NOMO-1 treated with dmso at 0.1 percent for 144 hours (cell line): ENCODE data around the gene BATF3.
"Not testable (repeated sequence)": the region's sequence is repeated elsewhere in the genome, so short reads cannot be mapped to it uniquely, and the experiment has no call there.

ENCODE experiments used
- DNase-seq: peaks from one replicate; lab custom pipeline; 2025; ENCODE audit not compliant: unreplicated experiment; lab: John Stamatoyannopoulos, UW

BATF3 gene

DNA sequence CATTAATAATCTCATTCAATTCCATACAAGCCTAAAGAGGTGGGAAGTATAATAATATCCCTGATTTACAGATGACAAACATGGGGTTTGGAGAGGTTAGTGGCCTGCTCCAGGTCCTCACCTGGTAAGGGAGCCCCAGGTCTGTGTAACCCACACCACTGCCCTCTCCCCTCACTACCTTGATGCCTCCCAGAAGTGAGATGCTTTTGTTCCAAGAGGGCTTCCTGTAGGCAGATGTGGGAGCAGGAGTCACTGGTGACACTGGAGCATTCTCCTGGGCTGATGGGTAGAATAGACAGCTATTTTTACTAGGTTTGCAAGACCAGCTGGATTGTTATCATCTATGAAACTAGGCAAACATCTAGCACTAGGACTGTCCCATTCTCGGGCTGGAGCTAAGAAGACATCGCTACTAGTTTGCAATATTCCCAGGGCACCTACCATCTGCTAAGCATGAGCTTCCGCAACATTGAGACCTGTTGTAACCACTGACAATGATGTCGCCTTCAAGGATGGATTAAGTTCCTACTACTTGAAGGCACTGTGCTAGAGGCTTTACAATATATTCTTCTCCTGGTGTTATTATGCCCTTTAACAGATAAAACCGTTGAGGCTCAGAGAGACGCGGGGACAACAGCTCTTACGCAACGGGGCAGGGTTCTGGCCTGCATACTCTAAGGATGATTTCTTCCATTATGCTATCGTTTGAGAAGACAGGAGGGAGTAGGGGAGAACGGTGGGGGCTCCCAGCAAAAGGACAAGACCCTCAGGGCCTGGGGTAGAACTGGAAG is 35.0 kb downstream of the BATF3 start:
- DNase-seq = no peak

DNA sequence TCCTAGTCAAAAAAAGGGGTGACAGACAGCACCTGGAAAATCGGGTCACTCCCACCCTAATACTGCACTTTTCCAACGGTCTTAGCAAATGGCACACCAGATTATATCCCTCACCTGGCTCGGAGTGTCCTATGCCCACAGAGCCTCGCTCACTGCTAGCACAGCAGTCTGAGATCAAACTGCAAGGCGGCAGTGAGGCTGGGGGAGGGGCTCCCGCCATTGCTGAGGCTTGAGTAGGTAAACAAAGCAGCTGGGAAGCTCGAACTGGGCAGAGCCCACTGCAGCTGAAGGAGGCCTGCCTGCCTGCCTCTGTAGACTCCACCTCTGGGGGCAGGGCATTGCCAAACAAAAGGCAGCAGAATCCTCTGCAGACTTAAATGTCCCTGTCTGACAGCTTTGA is 41.4 kb downstream of the BATF3 start:
- not testable (repeated sequence) for DNase-seq

DNA sequence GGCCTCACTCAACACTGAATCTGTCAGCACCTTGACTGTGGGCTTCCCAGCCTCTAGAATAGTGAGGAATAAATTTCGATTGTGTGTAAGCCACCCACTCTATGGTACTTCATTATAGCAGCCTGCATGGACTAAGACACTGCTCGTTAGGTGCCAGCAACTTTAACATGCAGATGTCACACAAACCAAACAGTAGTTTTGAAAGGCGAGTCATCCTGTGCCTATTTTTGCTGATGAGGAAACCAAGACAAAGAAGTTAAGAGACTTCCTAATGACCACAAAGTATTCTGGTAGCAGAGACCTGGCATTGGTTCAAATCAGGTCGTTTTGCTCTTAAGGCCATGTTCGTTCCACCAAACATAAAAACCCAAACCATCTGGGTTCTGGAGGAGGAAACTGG is 42.9 kb downstream of the BATF3 start:
- no peak for DNase-seq

DNA sequence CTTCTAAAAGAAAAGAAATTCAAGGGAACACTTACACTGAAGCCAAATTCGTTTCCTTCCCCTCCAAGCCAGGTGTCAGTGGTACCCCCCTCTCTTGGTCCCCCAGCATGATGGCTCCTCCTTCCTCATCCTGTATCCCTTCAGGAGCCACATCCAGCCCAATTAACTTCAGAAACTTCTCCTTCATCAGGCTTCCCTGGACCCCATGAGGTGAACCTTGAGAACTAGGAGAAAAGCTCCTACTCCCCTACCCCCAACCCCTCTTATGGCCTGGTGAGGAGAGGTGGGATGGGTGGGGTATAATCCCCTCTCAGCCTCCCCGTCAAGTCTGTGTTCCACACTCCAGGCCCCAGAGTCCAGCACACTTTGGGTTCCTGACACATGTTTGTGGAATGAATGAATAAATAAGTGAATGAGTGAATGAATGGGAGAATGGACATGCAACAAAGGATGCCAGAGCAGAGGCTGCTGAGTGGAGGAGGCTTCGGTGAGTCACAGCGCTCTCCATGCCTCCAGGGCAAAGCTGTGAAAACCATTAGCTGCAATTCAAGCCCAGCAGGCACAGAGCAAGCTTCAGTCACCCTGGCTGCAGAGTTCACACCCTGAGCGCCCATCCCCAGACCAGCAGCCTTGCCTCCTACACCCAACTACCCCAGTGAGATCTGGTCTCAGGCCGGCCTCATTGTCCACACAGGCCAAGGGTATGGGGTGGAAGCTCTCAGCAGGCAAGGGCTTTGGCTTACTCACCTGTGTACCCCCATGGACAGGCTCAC is 43.8 kb downstream of the BATF3 start:
- DNase-seq = no peak

DNA sequence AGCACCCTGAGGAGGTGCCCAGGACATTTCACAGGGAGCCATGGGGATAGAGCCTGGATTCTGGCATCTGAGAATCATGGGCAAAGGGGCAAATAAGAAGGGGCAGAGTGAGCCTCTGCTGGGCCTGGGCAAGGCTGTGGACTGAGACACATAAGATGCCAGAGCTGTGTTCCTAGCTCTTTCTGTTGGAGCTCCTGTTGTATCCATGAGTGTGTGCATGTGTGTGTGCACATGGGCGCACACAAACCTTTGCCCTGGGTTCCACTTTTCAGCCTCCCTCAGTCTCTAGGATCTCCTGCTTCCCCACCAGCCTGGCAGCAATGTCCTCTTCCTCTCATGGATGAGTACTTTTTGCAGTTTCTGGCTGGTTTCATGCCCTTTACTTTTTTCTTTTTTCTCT is 47.0 kb downstream of the BATF3 start:
- no peak for DNase-seq

DNA sequence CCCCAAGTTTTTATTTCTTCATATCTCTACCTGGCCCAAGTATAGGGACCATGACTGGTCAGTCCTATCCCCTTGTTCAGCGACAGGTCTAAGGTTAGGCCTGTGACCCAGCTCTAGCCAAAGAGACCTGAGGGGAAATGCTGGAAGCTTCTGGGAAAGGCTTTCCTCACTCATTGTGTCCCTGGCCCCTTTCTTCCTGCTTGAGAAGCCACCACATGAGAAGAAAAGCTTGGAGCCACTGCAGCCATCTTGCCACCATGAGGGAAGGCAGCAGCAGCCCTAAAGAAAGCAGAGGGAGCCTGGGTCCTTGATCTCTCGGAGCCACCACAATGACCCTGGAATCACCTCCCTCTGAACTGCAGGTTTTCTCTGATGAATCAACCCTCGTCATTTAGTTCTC is 47.7 kb downstream of the BATF3 start:
- DNase-seq = no peak

DNA sequence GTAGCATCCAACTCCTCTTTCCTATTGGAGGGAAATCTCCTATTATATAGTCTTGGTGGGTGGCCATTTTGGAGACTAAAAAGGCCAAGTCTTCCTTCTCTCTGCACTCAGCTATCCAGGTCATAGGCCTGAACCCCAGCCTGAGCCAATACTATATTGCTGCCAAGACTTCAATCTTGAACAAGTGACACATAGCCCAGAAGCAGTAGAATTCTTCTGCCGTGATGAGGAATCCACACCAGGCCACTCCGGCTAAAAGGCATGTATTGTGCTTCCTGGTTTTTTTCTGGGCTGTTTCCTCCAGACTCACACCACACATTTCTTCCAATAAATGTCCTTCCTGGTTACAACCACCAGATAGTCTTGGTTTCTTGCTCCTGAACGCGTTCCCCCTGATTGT is 48.1 kb downstream of the BATF3 start:
- DNase-seq = no peak

DNA sequence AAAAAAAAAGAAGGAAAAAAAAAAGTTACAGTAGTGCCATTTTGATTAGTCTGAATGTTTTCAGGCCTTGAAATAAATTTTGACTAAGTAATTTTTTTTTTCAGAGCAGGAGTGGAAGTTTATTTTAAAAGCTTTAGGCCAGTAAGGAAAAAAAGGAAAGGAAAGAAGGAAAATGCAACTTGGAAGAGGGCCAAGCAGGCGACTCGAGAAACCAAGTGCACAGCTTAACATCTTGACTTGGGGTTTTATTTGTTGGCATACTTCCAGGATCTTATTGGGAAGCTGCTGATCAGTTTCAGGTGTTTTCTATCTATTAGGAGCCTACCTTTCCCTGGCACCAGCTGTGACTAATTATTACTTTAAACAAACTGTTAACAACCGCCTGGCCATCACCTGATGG is 49.4 kb downstream of the BATF3 start:
- no peak for DNase-seq

DNA sequence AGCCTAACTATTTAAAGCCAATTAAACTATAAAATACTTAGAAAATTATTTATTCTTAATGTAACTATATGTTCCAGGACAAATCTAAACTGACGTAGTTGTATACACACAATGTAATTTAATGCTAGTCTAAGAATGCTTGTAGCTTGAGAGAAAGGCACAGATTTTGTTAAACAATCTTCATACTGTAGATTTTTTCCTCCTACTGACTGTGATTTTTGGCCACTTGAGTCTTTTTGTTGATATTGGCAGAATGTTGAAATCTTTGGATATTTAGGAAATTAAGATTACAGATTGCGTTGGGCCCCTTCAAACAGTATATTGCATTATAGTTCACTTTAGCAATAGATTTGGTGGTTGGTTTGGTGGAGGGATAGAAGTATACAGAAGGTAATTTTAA is 50.6 kb downstream of the BATF3 start:
- no peak for DNase-seq

DNA sequence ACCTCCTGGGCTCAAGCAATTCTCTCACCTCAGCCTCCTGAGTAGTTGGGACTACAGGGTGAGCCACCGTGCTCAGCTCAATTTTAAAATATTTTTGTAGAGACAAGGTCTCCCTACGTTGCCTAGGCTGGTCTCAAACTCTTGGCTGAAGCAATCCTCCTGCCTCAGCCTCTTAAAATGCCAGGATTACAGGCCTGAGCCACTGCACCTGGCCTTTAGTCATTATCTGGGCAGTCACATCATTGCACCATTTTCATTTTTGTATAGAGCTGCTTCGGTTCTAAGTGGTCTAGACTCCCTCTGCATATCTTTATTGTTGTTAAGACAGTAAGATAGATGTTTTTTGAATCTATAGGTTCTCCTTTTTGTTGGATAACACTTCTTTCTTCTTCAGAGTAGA is 51.2 kb downstream of the BATF3 start:
- DNase-seq = no peak

DNA sequence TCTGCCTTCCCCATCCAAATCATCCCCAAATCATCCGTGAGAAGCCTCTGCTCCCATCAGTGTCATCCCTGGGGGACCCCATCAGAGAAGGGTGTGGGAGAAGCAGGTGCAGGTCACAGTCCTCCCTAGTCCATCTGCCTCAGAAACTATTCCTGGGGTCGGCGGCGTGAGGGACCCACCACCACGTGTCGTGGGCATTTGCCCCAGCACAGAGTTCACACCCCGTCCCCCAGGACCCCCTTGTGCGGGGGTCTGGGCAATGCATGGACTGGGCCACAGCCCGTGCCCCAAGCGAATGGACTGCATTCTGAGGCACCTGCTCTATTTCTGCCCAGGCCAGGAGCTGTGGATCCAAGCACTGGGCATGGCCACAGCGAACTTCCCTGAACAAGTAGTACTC is 52.6 kb downstream of the BATF3 start:
- DNase-seq = no peak

DNA sequence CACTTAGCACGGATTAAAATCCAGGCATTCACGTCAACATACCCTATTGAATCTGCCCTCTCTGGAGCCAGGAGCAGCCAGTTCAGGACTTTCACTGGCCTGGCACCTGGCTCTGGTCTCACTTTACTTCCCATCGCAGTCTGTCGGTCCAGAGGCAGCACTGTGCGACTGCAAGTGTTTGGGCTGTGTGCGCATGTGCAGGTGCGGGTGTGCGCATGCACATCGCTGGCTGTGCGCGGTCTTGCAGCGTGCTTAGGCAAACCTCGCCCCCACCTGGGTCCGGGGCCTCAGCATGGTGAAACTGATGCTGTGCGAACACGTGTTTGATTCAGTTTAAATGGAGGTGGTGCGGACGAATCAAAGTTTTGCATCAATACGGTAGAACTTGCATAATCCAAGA is 53.1 kb downstream of the BATF3 start:
- no peak for DNase-seq

DNA sequence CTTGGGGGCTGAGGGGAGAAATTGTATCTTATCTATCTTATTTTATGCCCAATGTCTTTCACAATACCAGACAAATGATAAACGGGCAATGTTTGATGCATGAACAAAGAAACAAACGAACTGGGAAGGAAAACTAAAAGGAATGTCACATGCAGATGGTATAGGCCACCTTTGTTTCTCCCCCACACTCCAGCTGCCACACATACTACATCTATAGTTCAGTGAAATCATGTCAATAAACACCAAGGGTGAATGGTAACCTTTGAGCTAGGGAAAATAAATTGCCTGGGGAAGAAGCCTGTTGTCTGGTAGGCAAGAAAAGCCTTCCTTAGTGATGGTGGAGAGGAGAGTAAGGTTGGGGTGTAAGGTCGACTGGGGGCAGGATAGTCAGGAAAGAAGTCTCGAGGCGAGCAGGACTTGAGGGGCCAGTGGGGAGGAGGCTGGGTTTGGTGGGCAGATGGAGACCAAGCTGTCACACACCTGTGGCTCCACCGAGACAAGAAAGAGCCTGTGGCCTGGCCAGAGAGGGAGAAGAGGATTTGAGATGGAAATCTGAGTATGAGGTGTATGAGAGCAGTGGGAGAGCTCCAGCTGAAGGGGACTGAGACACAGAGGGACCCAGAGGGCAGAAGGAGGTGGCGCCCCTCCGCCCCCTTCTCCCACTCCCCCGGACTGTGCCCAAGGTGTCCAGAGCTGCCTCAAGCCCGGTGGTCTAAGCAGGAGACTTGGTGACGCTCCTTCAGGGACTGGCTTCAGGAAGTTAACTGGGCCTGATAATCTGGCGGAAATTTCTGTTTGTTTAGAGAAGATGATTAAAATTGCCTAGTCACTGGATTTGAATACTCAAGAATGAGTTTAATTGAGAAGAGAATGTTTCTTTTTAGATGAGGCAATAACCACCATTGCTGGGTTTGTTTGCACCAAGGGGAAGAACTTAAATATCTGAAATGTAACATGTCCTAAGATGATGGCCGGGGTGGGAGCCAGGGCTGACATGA is 53.8 kb downstream of the BATF3 start:
- DNase-seq = no peak

DNA sequence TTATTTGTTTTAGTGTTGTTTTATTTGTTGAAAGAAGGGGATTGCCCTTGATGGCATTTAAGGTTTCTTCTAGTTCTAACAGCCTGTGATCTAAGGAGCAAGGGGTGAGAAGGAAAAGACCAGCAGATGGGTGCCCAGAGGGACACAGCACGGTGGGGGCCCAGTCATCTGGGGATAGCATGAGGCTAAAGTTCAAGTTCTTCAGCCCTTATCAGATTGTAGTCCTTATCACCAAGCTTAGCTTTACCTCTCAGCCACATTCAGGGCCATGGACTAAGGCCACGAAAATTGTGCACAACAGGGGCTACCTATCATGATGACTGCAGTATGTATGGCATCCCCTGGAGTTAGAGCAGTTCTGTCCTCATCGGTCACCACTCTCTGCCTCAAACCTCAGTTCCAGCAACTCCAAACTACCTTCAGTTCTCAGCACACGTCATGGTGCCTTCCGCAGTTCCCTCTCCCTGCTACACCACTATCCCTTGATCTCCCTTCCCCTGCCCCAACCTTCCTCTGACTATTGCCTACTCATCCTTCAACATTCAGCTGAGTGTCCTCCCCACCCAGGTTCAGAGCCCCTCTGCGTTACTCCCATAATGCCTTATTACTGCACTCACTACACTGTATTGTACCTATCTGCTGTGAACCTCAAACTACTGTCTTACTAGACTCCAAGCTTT is 54.6 kb downstream of the BATF3 start:
- no peak for DNase-seq

DNA sequence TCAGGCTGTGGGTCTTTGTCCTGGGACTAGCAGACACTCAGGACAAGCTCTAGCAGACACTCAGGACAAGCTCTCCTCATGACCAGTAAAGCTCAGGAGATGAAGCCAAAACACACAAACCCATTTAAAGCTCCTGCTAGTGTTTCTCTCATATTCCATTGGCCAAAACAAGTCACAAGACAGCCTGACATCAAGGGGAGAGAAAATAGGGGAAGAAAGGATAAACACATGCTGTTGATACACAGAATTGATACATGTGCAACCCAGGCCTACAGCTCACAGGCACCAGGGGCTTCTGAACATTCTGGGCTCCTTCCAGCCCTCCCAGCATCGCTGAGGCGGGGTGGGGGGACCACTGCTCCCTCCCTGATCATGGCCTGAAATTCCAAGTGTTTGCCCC is 55.8 kb downstream of the BATF3 start:
- no peak for DNase-seq

DNA sequence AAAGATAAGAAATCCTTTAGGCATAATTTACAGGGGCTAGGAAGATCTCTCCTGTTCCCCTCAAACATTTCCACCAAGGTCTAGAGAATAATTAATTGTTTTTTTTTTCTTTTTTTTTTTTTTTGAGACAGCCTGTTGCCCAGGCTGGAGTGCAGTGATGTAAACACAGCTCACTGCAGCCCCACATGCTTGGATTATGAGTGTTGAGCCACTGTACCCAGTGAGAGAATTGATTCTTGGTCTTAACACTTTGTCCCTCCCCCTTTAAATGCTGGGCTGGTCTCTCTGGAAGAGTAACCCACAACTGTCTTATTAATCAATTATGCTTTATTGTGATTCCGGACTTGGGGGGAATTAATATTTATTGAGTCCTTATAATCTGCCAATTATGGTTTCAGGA is 57.7 kb downstream of the BATF3 start:
- no peak for DNase-seq

DNA sequence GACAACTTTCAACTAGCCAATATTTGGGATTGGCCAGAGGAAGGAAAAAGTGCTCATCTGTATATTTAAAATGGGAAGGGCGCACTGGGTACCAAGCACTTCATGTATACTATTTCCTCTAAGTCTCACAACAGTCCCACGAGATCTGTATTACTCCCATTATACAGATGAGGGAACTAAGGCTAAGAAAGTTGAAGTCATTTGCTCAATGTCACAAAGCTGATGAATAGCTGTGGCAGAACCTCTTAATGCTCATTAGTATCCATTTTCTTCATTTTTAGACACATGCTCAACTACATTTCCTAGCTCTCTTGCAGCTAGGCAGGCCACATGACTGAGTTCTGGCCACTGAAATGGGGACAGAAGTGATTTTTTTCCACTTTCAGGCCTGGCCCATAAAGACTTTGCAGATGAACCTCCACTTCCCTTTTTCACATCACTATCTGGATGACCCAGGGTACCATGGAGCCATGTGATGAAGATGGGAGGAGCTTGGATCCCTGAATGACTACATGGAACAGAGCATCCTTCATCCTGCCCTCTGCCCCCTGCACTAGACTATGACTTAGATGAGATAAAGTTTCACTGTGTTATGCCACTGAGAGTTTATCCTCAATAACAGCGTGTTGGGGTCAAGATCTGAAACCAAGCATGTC is 59.3 kb downstream of the BATF3 start:
- DNase-seq = no peak

DNA sequence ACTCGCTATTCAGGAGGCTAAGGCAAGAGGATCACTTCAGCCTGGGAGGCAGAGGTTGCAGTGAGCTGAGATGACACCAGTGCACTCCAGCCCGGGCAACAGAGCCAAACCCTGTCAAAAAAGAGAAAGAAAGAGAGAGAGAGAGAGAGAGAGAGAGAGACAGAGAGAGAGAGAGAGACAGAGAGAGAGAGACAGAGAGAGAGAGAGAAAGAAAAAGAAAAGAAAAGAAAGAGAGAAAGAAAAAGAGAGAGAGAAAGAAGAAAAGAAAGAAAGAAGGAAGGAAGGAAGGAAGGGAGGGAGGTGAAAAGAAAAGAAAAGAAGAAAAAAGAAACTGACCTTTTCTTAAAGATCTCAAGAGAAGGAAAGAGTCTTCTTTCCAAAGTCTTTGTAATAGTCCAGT is 60.1 kb downstream of the BATF3 start:
- not testable (repeated sequence) for DNase-seq

DNA sequence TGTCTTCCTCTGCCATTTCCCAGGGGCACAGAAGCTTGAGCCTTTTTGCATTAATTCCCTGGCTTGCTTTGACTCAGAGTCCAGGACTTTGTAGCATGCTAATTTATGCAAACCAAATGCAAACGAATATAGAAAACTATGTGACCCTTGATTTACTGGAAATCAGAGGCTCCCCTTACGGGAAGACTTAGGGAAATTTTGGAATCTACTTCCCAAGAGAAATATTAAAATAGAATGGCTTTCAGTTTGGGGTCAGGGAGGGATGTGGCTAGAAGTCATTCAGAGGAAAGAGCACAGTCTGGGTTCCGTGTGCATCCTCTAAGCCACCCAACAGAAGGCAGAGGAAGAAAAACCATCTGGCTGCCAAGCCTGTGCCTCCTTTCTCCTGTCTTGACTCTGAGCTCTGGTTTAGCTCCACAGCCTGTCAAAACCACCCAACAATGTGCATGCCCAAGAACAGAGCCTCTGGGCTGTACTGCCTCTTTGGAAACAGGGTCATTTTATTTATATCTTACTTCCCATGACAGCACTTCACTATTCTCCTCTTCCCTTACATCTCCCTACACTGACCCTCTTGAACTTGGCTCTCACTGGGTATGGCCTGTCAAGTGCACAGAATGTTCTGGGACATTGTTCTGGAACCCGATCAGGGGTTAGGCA is 61.0 kb downstream of the BATF3 start:
- DNase-seq = no peak

DNA sequence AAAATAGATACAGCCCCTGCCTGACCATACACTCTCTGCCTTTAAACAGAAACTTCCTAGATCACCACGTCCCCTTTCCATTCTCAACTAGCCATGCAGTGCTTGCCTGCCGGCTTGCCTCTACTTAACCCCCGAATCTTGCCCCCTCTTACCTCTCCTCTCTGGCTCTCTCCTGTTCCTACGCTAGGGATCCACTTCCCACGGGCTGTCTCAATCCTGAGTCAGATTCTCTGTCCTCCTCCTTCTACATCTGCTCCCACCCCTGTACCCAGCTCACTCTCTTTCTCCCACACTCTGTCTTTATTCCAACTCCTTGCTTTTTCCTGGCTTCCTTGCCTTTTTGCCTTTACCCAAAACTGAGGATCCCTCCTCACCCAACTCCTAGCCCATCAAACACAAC is 61.7 kb downstream of the BATF3 start:
- no peak for DNase-seq
